ENCODE results near the gene RIPK3. TPM values are rescaled to one million over a fixed set of nuclear protein-coding genes. Genes with fewer than 3 reads are reported as not detected.
"Not testable (repeated sequence)": the region's sequence is repeated elsewhere in the genome, so short reads cannot be mapped to it uniquely, and the experiment has no call there.

The RIPK3 gene
- total and polyA plus RNA-seq, 12 donors = 1.7 to 7.1 (median 3.5) TPM

DNA sequence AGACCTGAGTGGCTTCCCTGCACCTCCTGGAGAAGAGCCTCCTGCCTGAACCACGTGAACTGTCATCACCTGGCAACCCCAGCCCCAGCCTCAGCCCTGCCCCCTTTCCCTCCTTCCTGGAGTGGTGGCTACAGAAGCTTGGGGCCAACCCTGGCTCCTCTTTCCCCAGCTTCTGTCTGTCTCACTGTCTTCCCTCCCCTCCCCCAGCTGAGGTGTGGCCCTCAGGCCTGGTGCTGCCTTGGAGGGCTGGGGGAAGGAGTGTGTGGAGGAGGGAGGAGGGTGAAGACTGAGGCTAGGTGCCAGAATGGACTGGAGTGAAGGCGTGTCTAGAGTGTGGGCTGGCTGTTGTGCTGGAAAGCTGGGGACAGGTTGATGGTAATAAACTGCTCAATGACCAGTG, 37.9 kb upstream of the RIPK3 start:
- no peak overlapping the region for H3K27ac ChIP-seq
- TF ChIP-seq, protein P1, sequence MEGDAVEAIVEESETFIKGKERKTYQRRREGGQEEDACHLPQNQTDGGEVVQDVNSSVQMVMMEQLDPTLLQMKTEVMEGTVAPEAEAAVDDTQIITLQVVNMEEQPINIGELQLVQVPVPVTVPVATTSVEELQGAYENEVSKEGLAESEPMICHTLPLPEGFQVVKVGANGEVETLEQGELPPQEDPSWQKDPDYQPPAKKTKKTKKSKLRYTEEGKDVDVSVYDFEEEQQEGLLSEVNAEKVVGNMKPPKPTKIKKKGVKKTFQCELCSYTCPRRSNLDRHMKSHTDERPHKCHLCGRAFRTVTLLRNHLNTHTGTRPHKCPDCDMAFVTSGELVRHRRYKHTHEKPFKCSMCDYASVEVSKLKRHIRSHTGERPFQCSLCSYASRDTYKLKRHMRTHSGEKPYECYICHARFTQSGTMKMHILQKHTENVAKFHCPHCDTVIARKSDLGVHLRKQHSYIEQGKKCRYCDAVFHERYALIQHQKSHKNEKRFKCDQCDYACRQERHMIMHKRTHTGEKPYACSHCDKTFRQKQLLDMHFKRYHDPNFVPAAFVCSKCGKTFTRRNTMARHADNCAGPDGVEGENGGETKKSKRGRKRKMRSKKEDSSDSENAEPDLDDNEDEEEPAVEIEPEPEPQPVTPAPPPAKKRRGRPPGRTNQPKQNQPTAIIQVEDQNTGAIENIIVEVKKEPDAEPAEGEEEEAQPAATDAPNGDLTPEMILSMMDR (IDR thresholded peaks at IDR 0.05) = no peak
- H3K27me3 ChIP-seq = peaks cover 0 to 10% (median 0%) of the 10 kb centered on the region in 7 donors
- no peaks in the 10 kb centered on the region for H3K9me3 ChIP-seq
- peaks cover 0 to 31% (median 0%) of the 10 kb centered on the region in 9 donors for H3K36me3 ChIP-seq
- intact Hi-C loops (cut with DNase I) = no loop called here
- DNase-seq = no peak
- ATAC-seq = peak in 3 of 8 donors; percentile 10 to 20 (median 16)
- peaks cover 0 to 23% (median 7%) of the 10 kb centered on the region in 9 donors for H3K4me1 ChIP-seq
- no peak overlapping the region for H3K4me3 ChIP-seq
- WGBS, 2 donors = 69 to 86% methylated on average over 2 of the region's 2 CpGs

DNA sequence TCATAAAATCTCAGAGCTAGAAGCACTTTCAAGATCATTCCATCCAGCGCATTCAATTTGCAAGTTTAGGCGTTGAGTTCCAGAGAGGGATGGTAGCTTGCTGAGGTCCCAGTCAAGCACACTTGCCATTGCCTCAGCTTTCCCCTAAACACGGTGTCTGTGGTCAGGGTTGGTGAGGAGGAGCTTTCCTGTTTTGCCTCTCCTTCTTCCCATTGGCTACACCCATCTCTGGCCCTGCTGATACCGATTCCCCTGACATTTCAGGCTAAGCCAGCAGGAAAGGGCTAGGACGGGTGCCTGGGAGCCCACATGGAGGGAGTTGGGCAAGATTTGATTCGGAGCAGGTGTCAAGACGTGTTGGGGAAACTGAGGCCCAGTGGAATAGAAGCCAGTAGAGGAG, 37.3 kb upstream of the RIPK3 start:
- Histone ChIP-seq H3K27ac (no peak overlapping the region), H3K9me3 (no peaks in the 10 kb centered on the region), H3K4me1 (peaks cover 0 to 28% (median 7%) of the 10 kb centered on the region in 9 donors), H3K4me3 (no peak overlapping the region), H3K36me3 (peaks cover 0 to 34% (median 0%) of the 10 kb centered on the region in 9 donors), H3K27me3 (peaks cover 0 to 10% (median 0%) of the 10 kb centered on the region in 7 donors)
- intact Hi-C loops (cut with DNase I) = no loop called here
- 65 to 71% methylated on average over 7 of the region's 7 CpGs for WGBS, 2 donors
- TF ChIP-seq, protein P1 (IDR thresholded peaks at IDR 0.05) = no peak
- DNase-seq (no peak), ATAC-seq (no peak)

DNA sequence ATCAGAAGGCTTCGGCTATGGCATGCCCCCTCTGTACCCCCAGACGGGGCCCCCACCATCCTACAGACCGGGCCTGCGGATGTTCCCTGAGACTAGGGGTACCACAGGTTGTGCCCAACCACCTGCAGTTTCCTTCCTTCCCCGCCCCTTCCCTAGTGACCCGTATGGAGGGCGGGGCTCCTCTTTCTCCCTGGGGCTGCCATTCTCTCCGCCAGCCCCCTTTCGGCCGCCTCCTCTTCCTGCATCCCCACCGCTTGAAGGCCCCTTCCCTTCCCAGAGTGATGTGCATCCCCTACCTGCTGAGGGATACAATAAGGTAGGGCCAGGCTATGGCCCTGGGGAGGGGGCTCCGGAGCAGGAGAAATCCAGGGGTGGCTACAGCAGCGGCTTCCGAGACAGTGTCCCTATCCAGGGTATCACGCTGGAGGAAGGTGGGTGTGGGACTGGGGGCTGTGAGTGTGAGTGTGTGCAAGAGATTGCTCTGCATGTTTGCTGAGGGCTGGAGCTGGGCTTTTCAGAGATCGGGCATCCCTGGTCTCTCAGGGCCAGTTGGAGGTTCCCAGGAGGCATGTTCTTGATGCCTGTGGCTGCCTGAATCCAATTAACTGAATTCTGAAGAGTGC, 36.8 kb upstream of the RIPK3 start:
- WGBS, 2 donors = 61 to 69% methylated on average over 16 of the region's 16 CpGs
- H3K27ac ChIP-seq = no peak overlapping the region
- TF ChIP-seq, protein P1 (IDR thresholded peaks at IDR 0.05) = no peak
- no peaks in the 10 kb centered on the region for H3K9me3 ChIP-seq
- intact Hi-C loops (cut with DNase I) = no loop called here
- peaks cover 0 to 10% (median 0%) of the 10 kb centered on the region in 7 donors for H3K27me3 ChIP-seq
- no peak overlapping the region for H3K4me3 ChIP-seq
- H3K4me1 ChIP-seq = peaks cover 0 to 34% (median 7%) of the 10 kb centered on the region in 9 donors
- no peak for DNase-seq
- peaks cover 0 to 34% (median 0%) of the 10 kb centered on the region in 9 donors for H3K36me3 ChIP-seq
- no peak for ATAC-seq

DNA sequence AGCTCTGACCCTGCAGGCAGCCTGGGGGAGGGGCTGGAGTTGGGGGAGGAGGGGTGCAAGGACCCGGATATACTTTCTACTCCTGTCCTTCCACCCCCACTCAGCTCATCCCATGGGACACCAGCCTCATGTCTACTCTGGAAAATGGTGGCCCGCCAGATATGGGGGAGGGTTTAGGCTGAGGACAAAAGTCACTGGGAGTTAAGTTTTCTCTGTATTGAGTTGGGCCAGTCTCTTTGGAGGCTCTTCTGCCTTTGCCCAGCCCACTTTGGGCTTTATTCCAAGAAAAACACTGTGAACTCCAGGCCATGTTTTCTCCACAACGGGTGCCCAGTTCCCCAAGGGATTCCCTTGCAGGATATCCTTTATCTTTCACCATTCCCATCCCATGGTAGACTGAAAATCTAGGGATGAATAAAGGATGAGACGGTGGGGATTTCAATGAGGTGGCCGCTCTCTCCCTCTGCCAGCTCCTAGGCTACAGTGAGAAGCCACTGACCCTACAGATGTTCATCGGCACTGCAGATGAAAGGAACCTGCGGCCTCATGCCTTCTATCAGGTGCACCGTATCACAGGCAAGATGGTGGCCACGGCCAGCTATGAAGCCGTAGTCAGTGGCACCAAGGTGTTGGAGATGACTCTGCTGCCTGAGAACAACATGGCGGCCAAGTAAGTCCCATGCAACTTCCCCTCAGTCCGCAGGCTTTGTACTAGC, 33.1 kb upstream of the RIPK3 start:
- TF ChIP-seq, protein P1 (IDR thresholded peaks at IDR 0.05) = no peak
- H3K9me3 ChIP-seq = no peaks in the 10 kb centered on the region
- ATAC-seq (peak; percentile 8 to 43 (median 17)), DNase-seq (peak; percentile 71 to 79)
- H3K27ac ChIP-seq = peak overlapping the region in 6 of 10 donors; percentile 34 to 68 (median 44)
- WGBS, 2 donors = 78 to 79% methylated on average over 12 of the region's 12 CpGs
- peaks cover 0 to 34% (median 0%) of the 10 kb centered on the region in 9 donors for H3K36me3 ChIP-seq
- intact Hi-C loops (cut with DNase I) = loop anchor here in 1 of 10 donors (5.0 kb wide), 1 partner anchor 39 kb away; no protein-coding TSS in a partner anchor
- H3K4me1 ChIP-seq = peaks cover 0 to 60% (median 7%) of the 10 kb centered on the region in 9 donors
- H3K27me3 ChIP-seq = peaks cover 0 to 20% (median 3%) of the 10 kb centered on the region in 7 donors
- H3K4me3 ChIP-seq = no peak overlapping the region

DNA sequence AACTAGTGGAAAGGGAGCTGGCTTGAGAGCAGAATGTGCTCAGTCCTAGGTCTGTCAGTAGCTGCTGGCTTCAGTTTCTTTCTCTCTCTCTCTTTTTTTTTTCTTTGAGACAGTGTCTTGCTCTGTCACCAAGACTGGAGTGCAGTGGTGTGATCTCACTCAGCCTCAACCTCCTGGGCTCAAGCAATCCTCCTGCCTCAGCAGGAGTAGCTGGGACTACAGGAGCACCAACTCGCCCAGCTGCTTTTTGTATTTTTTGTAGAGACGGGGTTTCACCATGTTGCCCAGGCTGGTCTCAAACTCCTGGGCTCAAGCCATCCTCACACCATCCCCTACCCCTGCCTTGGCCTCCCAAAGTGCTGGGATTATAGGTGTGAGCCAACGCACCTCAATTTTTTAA, 31.8 kb upstream of the RIPK3 start:
- not testable (repeated sequence) for H3K4me3 ChIP-seq, DNase-seq, H3K9me3 ChIP-seq, ATAC-seq
- Histone ChIP-seq H3K27ac (peak overlapping the region in 6 of 10 donors; percentile 36 to 68 (median 46)), H3K4me1 (peaks cover 0 to 61% (median 16%) of the 10 kb centered on the region in 9 donors), H3K36me3 (peaks cover 0 to 27% (median 0%) of the 10 kb centered on the region in 9 donors), H3K27me3 (peaks cover 0 to 30% (median 9%) of the 10 kb centered on the region in 7 donors)
- intact Hi-C loops (cut with DNase I) = loop anchor here in 2 of 10 donors (1.0 to 5.0 kb wide), 2 partner anchors 41 to 61 kb away; no protein-coding TSS in a partner anchor
- 81 to 89% methylated on average over 3 of the region's 3 CpGs for WGBS, 2 donors

Measured in heart right ventricle (tissue), 16 donors.